Upper lobe of left lung (tissue), 4 donors: ENCODE results near the gene XPC.

Experiments
- CTCF ChIP-seq, 6 experiments: fragments of 450-650 bp in 4 of 6; fragments of 200-600 bp in 2 of 6; sonication (generic) in 2 of 6; IDR thresholded peaks; one replicate each; pipeline ENCODE4 v1.5.1; 2016 to 2019; ENCODE audit warnings: antibody characterized with exemption in 6 of 6
- POLR2A ChIP-seq, 4 donors: fragments of 450-650 bp; IDR thresholded peaks; one replicate each; pipeline ENCODE4 v1.5.1; 2016 to 2017; ENCODE audit warnings: antibody characterized with exemption in 4 of 4, mild to moderate bottlenecking in 2 of 4

DNA sequence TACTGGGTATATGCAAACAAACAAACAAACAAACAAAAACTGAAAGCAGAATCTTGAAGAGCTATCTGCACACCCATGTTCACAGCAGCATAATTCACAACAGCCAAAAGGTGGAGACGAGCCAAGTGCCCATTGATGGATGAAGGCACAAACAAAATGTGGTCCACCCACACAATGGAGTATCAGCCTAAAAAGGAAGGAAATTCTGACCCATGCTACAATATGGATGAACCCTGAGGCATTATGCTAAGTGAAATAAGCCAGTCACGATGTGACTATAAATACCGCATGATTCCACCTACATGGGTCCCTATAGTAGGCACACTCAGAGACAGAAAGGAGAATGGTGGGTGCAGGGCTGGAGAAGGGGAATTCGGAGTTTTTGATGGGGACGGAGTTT lies 24.1 kb downstream of the XPC start:
- no peak for TF ChIP-seq CTCF (IDR thresholded peaks at IDR 0.05)
- no peak for TF ChIP-seq POLR2A (IDR thresholded peaks at IDR 0.05)
